Liver (tissue), 9 donors: ENCODE measurements around the gene PDK2. TPM values are rescaled to one million over a fixed set of nuclear protein-coding genes. Genes with fewer than 3 reads are reported as not detected.

Source experiments
- DNase-seq: peaks from one replicate; pipeline ENCODE4 v3.0.0-alpha.2; 2017; ENCODE audit warnings: low spot score
- H3K27ac ChIP-seq, 2 donors: one replicate each; pipeline ENCODE4 v1.7.0; 2013; ENCODE audit warnings: inconsistent platforms in 2 of 2, low read length in 2 of 2, control low read depth in 1 of 2, low read depth in 1 of 2, mild to moderate bottlenecking in 1 of 2
- H3K27me3 ChIP-seq, 4 donors: one replicate each; pipeline versions ENCODE4 v1.6.1 to v1.7.0; 2013; ENCODE audit warnings: low read length in 3 of 4, inconsistent platforms in 1 of 4, mild to moderate bottlenecking in 1 of 4, moderate library complexity in 1 of 4; ENCODE audit not compliant: control insufficient read depth in 4 of 4, insufficient read depth in 4 of 4
- H3K36me3 ChIP-seq, 4 donors: one replicate each; pipeline versions ENCODE4 v1.6.1 to v1.7.0; 2013; ENCODE audit warnings: low read length in 3 of 4, mild to moderate bottlenecking in 3 of 4, low read depth in 1 of 4, moderate library complexity in 1 of 4; ENCODE audit not compliant: control insufficient read depth in 4 of 4, insufficient read depth in 3 of 4
- H3K4me1 ChIP-seq, 4 donors: one replicate each; pipeline versions ENCODE4 v1.6.1 to v1.7.0; 2013; ENCODE audit warnings: low read length in 3 of 4, mild to moderate bottlenecking in 3 of 4, moderate library complexity in 1 of 4; ENCODE audit not compliant: control insufficient read depth in 4 of 4, insufficient read depth in 4 of 4
- H3K4me3 ChIP-seq, 3 donors: one replicate each; pipeline versions ENCODE4 v1.6.1 to v1.7.0; 2013; ENCODE audit warnings: low read length in 3 of 3, control low read depth in 1 of 3, low read depth in 1 of 3, mild to moderate bottlenecking in 1 of 3
- H3K9ac ChIP-seq, 2 donors: one replicate each; pipeline ENCODE4 v1.7.0; 2013; ENCODE audit warnings: low read length in 2 of 2, mild to moderate bottlenecking in 2 of 2, moderate library complexity in 2 of 2, control low read depth in 1 of 2, low read depth in 1 of 2
- H3K9me3 ChIP-seq, 4 donors: one replicate each; pipeline versions ENCODE4 v1.6.1 to v1.7.0; 2013; ENCODE audit warnings: low read length in 3 of 4; ENCODE audit not compliant: control insufficient read depth in 4 of 4
- ATF3 ChIP-seq: IDR thresholded peaks from 2 replicates; pipeline ENCODE4 v1.6.1; 2016; ENCODE audit warnings: antibody characterized with exemption
- CTCF ChIP-seq: fragments of 150-350 bp; IDR thresholded peaks from 2 replicates; pipeline ENCODE4 v1.5.1; 2017; ENCODE audit warnings: improper control_type of control experiment, low read depth, low read length; ENCODE audit not compliant: missing input control
- EGR1 ChIP-seq, 2 donors: IDR thresholded peaks; 2 replicates each; pipeline ENCODE4 v1.6.1; 2016 to 2018; ENCODE audit warnings: antibody characterized with exemption in 2 of 2, low read depth in 2 of 2
- FOXA1 ChIP-seq: IDR thresholded peaks from 2 replicates; pipeline ENCODE4 v1.6.1; 2016; ENCODE audit warnings: antibody characterized with exemption
- FOXA2 ChIP-seq: IDR thresholded peaks from 2 replicates; pipeline ENCODE4 v1.6.1; 2016; ENCODE audit warnings: antibody characterized with exemption
- GABPA ChIP-seq, 2 donors: IDR thresholded peaks in 1 of 2; conservative IDR thresholded peaks in 1 of 2; 2 replicates each; pipeline ENCODE4 v1.6.1; 2016; ENCODE audit warnings: antibody characterized with exemption in 2 of 2, mild to moderate bottlenecking in 1 of 2, moderate library complexity in 1 of 2
- HNF4A ChIP-seq, 2 donors: conservative IDR thresholded peaks; 2 replicates each; pipeline ENCODE4 v1.6.1; 2016; ENCODE audit warnings: antibody characterized with exemption in 2 of 2, mild to moderate bottlenecking in 2 of 2
- HNF4G ChIP-seq: IDR thresholded peaks from 2 replicates; pipeline ENCODE4 v1.6.1; 2016; ENCODE audit warnings: antibody characterized with exemption
- JUND ChIP-seq, 2 donors: IDR thresholded peaks; 2 replicates each; pipeline ENCODE4 v1.6.1; 2016; ENCODE audit warnings: antibody characterized with exemption in 2 of 2
- MAX ChIP-seq: IDR thresholded peaks from 2 replicates; pipeline ENCODE4 v1.6.1; 2016; ENCODE audit warnings: antibody characterized with exemption
- NR2F2 ChIP-seq: IDR thresholded peaks from 2 replicates; pipeline ENCODE4 v1.6.1; 2016; ENCODE audit warnings: antibody characterized with exemption
- RAD21 ChIP-seq, 2 donors: IDR thresholded peaks; 2 replicates each; pipeline ENCODE4 v1.6.1; 2016; ENCODE audit warnings: antibody characterized with exemption in 2 of 2, mild to moderate bottlenecking in 2 of 2
- REST ChIP-seq: IDR thresholded peaks from 2 replicates; pipeline ENCODE4 v1.6.1; 2016; ENCODE audit warnings: antibody characterized with exemption, mild to moderate bottlenecking
- RXRA ChIP-seq, 2 donors: IDR thresholded peaks; 2 replicates each; pipeline ENCODE4 v1.6.1; 2017 to 2018; ENCODE audit warnings: antibody characterized with exemption in 2 of 2, mild to moderate bottlenecking in 1 of 2
- SP1 ChIP-seq: IDR thresholded peaks from 2 replicates; pipeline ENCODE4 v1.6.1; 2018; ENCODE audit warnings: antibody characterized with exemption, mild to moderate bottlenecking
- TAF1 ChIP-seq: conservative IDR thresholded peaks from 2 replicates; pipeline ENCODE4 v1.6.1; 2016; ENCODE audit warnings: antibody characterized with exemption, mild to moderate bottlenecking
- YY1 ChIP-seq: IDR thresholded peaks from 2 replicates; pipeline ENCODE4 v1.6.1; 2016; ENCODE audit warnings: antibody characterized with exemption, mild to moderate bottlenecking
- ZBTB33 ChIP-seq: IDR thresholded peaks from 2 replicates; pipeline ENCODE4 v1.6.1; 2016; ENCODE audit warnings: antibody characterized with exemption
- WGBS: extraction: QIAGEN DNeasy Blood & Tissue Kit; methylation state at CpG from one replicate; pipeline ENCODE4 v1.1.7; 2013; 5-methylcytosine and 5-hydroxymethylcytosine counted together
- polyA plus RNA-seq, 2 donors: library from polyadenylated mRNA; stranded (reverse) in 1 of 2; unstranded in 1 of 2; fragments of 200-250 nt in 1 of 2; fragments of >200 nt in 1 of 2; fragmentation: Nextera tagmentation in 1 of 2; extraction: Ambion mirVana in 1 of 2; gene quantifications; one replicate each; pipeline versions ENCODE4 v1.2.1 to v1.2.3, GENCODE V29; 2013 to 2015
- total RNA-seq, 2 donors: library from RNA; depleted of rRNA; stranded (reverse); fragments of >200 nt; gene quantifications; one replicate each; pipeline ENCODE4 v1.2.3, GENCODE V29; 2014
- donor health status: healthy.
- donor health status: healthy.
- donor health status: healthy.
- donor health status: healthy.
- donor health status: healthy.

Gene PDK2
- total and polyA plus RNA-seq, 4 donors, result 8.6 to 36.6 (median 28.5) TPM

GRCh38 chr17:50090071-50090470 lies 5.1 kb upstream of the PDK2 start:
- H3K9me3 ChIP-seq, result no peaks in the 10 kb centered on the region
- H3K4me1 ChIP-seq, result peaks cover 0 to 6% (median 5%) of the 10 kb centered on the region in 4 donors
- H3K27ac ChIP-seq, result no peak overlapping the region
- TF ChIP-seq GABPA (IDR thresholded peaks at IDR 0.05 in 1 of 2, conservative IDR thresholded peaks at IDR 0.05 in 1 of 2), result no peak
- TF ChIP-seq HNF4G, result no peak
- no peak for TF ChIP-seq YY1
- no peak for TF ChIP-seq ZBTB33
- no peak for TF ChIP-seq MAX
- no peak for TF ChIP-seq ATF3
- TF ChIP-seq RXRA (IDR thresholded peaks at IDR 0.05), result no peak
- no peak for TF ChIP-seq RAD21 (IDR thresholded peaks at IDR 0.05)
- no peak for TF ChIP-seq REST
- no peak for TF ChIP-seq NR2F2
- no peak for TF ChIP-seq EGR1 (IDR thresholded peaks at IDR 0.05; ENCODE audit: low read depth in 2 of 2)
- no peak for TF ChIP-seq JUND (IDR thresholded peaks at IDR 0.05)
- TF ChIP-seq HNF4A (conservative IDR thresholded peaks at IDR 0.05), result no peak
- no peak for TF ChIP-seq TAF1
- TF ChIP-seq FOXA2, result no peak
- TF ChIP-seq FOXA1, result no peak
- no peak for TF ChIP-seq CTCF
- no peak for TF ChIP-seq SP1
- H3K36me3 ChIP-seq, result no peaks in the 10 kb centered on the region
- H3K27me3 ChIP-seq, result no peaks in the 10 kb centered on the region
- DNase-seq, result no peak
- WGBS, result 85% methylated on average over 6 of the region's 6 CpGs
- no peak overlapping the region for H3K9ac ChIP-seq
- no peak overlapping the region for H3K4me3 ChIP-seq
